Brain (organoid and tissue), 1 donor: Measurements from ENCODE around the gene SLC17A4. TPM values are rescaled to one million over a fixed set of nuclear protein-coding genes. Genes with fewer than 3 reads are reported as not detected.

Experiments used
- polyA plus RNA-seq: library from polyadenylated mRNA; stranded (reverse); fragments of 350-450 nt; fragmentation: Illumina TruSeq; extraction: RNeasy Lipid Tissue Mini Kit (QIAGEN cat#74804); gene quantifications from one replicate; pipeline ENCODE4 v1.2.3, GENCODE V29; 2015; ENCODE audit warnings: low read depth, low replicate concordance; ENCODE audit not compliant: insufficient read depth

Gene SLC17A4
- polyA plus RNA-seq, 1 donor from 2014 or later: not detected

Other genes with a start within 250 kb of the SLC17A4 start
- 383 TPM for gene SCGN, start 102.5 kb upstream of the SLC17A4 start, polyA plus RNA-seq
- gene SLC17A1, start 77.3 kb downstream of the SLC17A4 start, polyA plus RNA-seq: not detected
- not detected for gene SLC17A3, start 119.5 kb downstream of the SLC17A4 start, polyA plus RNA-seq
- gene SLC17A2, start 175.9 kb downstream of the SLC17A4 start, polyA plus RNA-seq: not detected
- gene TRIM38, start 208.1 kb downstream of the SLC17A4 start, polyA plus RNA-seq: 0.22 TPM